ENCODE measurements around the gene FSD2.

- TF ChIP-seq YY1 (IDR thresholded peaks at IDR 0.05; ENCODE audit: insufficient read depth, insufficient read length) (no peak), ZNF274 (IDR thresholded peaks at IDR 0.05; ENCODE audit: low read depth, low read length) (no peak), SUZ12 (IDR thresholded peaks at IDR 0.05; ENCODE audit: extremely low read depth, insufficient read depth, insufficient read length) (no peak)
Observed at GRCh38 chr15:82810061-82810889, 4.4 kb upstream of the FSD2 start.

Data from NT2/D1 (cell line).